Lung (tissue), 12 donors: Measurements from ENCODE around the gene SYNJ2BP. TPM values are rescaled to one million over a fixed set of nuclear protein-coding genes. Genes with fewer than 3 reads are reported as not detected.
A peak's percentile ranks its signal among the peaks of the same experiment; 100 is the strongest.
"Not testable (repeated sequence)": the region's sequence is repeated elsewhere in the genome, so short reads cannot be mapped to it uniquely, and the experiment has no call there.

Experiments
- ATAC-seq: fragments of 200-7000 bp; cut with Tn5 transposase; one replicate; pipeline ENCODE4 v1.9.1; 2020; ENCODE audit warnings: moderate number of reproducible peaks; ENCODE audit not compliant: insufficient read depth, low FRiP score
- DNase-seq, 3 donors: peaks; one replicate each; pipeline ENCODE4 v3.0.0-alpha.2; 2013 to 2017
- H3K27ac ChIP-seq, 2 donors: one replicate each; pipeline ENCODE4 v1.5.1; 2013; ENCODE audit warnings: mild to moderate bottlenecking in 2 of 2, moderate library complexity in 2 of 2, control low read depth in 1 of 2, inconsistent platforms in 1 of 2, low read depth in 1 of 2, low read length in 1 of 2
- H3K27me3 ChIP-seq, 3 donors: one replicate each; pipeline ENCODE4 v1.5.1; 2013; ENCODE audit warnings: low read length in 2 of 3; ENCODE audit not compliant: control insufficient read depth in 3 of 3, insufficient read depth in 3 of 3
- H3K36me3 ChIP-seq, 4 donors: one replicate each; pipeline ENCODE4 v1.5.1; 2013; ENCODE audit warnings: low read length in 4 of 4, mild to moderate bottlenecking in 1 of 4, moderate library complexity in 1 of 4; ENCODE audit not compliant: control insufficient read depth in 4 of 4, insufficient read depth in 4 of 4
- H3K4me1 ChIP-seq, 5 donors: one replicate each; pipeline ENCODE4 v1.5.1; 2013; ENCODE audit warnings: low read length in 5 of 5, mild to moderate bottlenecking in 2 of 5, moderate library complexity in 1 of 5; ENCODE audit not compliant: control insufficient read depth in 5 of 5, insufficient read depth in 5 of 5
- H3K4me3 ChIP-seq: one replicate; pipeline ENCODE4 v1.5.1; 2013; ENCODE audit warnings: mild to moderate bottlenecking, control low read depth, moderate library complexity
- H3K9ac ChIP-seq, 2 donors: one replicate each; pipeline ENCODE4 v1.5.1; 2013; ENCODE audit warnings: low read length in 2 of 2, control low read depth in 1 of 2; ENCODE audit not compliant: insufficient read depth in 1 of 2
- H3K9me3 ChIP-seq, 4 donors: one replicate each; pipeline ENCODE4 v1.5.1; 2013; ENCODE audit warnings: low read length in 3 of 4, mild to moderate bottlenecking in 1 of 4, moderate library complexity in 1 of 4; ENCODE audit not compliant: control insufficient read depth in 4 of 4, insufficient read depth in 3 of 4
- CTCF ChIP-seq: IDR thresholded peaks from 2 replicates; pipeline ENCODE4 v1.5.1; 2012; ENCODE audit warnings: mild to moderate bottlenecking; ENCODE audit errors: control extremely low read depth, extremely low read depth
- WGBS, 2 donors: extraction: QIAGEN DNeasy Blood & Tissue Kit; methylation state at CpG; one replicate each; pipeline ENCODE4 v1.1.7; 2013; 5-methylcytosine and 5-hydroxymethylcytosine counted together
- polyA plus RNA-seq, 2 donors: library from polyadenylated mRNA; stranded (reverse); fragments of 200-250 nt; gene quantifications; one replicate each; pipeline ENCODE4 v1.2.1, GENCODE V29; 2013
- total RNA-seq, 2 donors: library from RNA; depleted of rRNA in 1 of 2; stranded (reverse); fragments of >200 nt in 1 of 2; gene quantifications; one replicate each; pipeline ENCODE4 v1.2.1, GENCODE V29; 2014 to 2021
- donor health status: control.
- donor health status: control.
- donor health status: Bipolar disorder and iron deficiency.
- donor health status: healthy.
- donor health status: DM: yes; HTN: yes; CAD: no.

The SYNJ2BP gene
- total and polyA plus RNA-seq, 4 donors, result 9.6 to 32.4 (median 18.4) TPM

GRCh38 chr14:70436867-70437266 lies 20.0 kb upstream of the SYNJ2BP start:
- DNase-seq, result no peak
- Histone ChIP-seq H3K9ac (no peak overlapping the region), H3K4me3 (no peak overlapping the region), H3K36me3 (no peaks in the 10 kb centered on the region), H3K27ac (no peak overlapping the region), H3K27me3 (no peaks in the 10 kb centered on the region), H3K4me1 (no peaks in the 10 kb centered on the region), H3K9me3 (peaks cover 0 to 17% (median 10%) of the 10 kb centered on the region in 4 donors)
- TF ChIP-seq CTCF, result no peak
- ATAC-seq, result no peak
- WGBS, 2 donors, result 44 to 61% methylated on average over 4 of the region's 4 CpGs

GRCh38 chr14:70426555-70426954 lies 9.7 kb upstream of the SYNJ2BP start:
- H3K27ac ChIP-seq, H3K36me3 ChIP-seq, H3K4me3 ChIP-seq, H3K27me3 ChIP-seq, H3K9ac ChIP-seq, H3K9me3 ChIP-seq, DNase-seq, H3K4me1 ChIP-seq, ATAC-seq: not testable (repeated sequence)
- WGBS, 2 donors, result 68 to 79% methylated on average over 4 of the region's 4 CpGs

GRCh38 chr14:70425354-70425753 lies 8.5 kb upstream of the SYNJ2BP start:
- Histone ChIP-seq H3K9me3 (peaks cover 0 to 3% (median 0%) of the 10 kb centered on the region in 4 donors), H3K4me3 (no peak overlapping the region), H3K27me3 (peaks cover 0 to 7% (median 0%) of the 10 kb centered on the region in 3 donors), H3K36me3 (no peaks in the 10 kb centered on the region), H3K9ac (no peak overlapping the region), H3K4me1 (no peaks in the 10 kb centered on the region), H3K27ac (no peak overlapping the region)
- peak in 1 of 3 donors; percentile 6 for DNase-seq
- WGBS, 2 donors, result 0 to 3% methylated on average over 1 of the region's 1 CpG
- TF ChIP-seq CTCF, result no peak
- ATAC-seq, result no peak

GRCh38 chr14:70422538-70422937 lies 5.6 kb upstream of the SYNJ2BP start:
- no peak for TF ChIP-seq CTCF
- DNase-seq (no peak), ATAC-seq (no peak)
- no peak overlapping the region for H3K9ac ChIP-seq
- H3K27ac ChIP-seq, result no peak overlapping the region
- H3K9me3 ChIP-seq, result peaks cover 0 to 3% (median 0%) of the 10 kb centered on the region in 4 donors
- H3K36me3 ChIP-seq, result no peaks in the 10 kb centered on the region
- H3K27me3 ChIP-seq, result peaks cover 0 to 7% (median 0%) of the 10 kb centered on the region in 3 donors
- H3K4me3 ChIP-seq, result no peak overlapping the region
- H3K4me1 ChIP-seq, result no peaks in the 10 kb centered on the region
- 91 to 93% methylated on average over 2 of the region's 2 CpGs for WGBS, 2 donors

GRCh38 chr14:70419270-70419931 lies 2.5 kb upstream of the SYNJ2BP start:
- H3K4me1 ChIP-seq, H3K36me3 ChIP-seq, DNase-seq, H3K9me3 ChIP-seq, H3K4me3 ChIP-seq, H3K27me3 ChIP-seq, H3K27ac ChIP-seq, H3K9ac ChIP-seq, ATAC-seq: not testable (repeated sequence)
- 60 to 64% methylated on average over 4 of the region's 4 CpGs for WGBS, 2 donors
